GM21737 (cell line): ENCODE results near the gene LONRF2.

Source experiments
- ATAC-seq: cut with Tn5 transposase; IDR thresholded peaks from one replicate; pipeline ENCODE4 v1.9.1; 2021; ENCODE audit warnings: mild to moderate bottlenecking, moderate library complexity; ENCODE audit not compliant: unreplicated experiment

LONRF2 gene

GRCh38 chr2:100301881-100302584 lies 20.3 kb downstream of the LONRF2 start:
- no peak for ATAC-seq

DNA sequence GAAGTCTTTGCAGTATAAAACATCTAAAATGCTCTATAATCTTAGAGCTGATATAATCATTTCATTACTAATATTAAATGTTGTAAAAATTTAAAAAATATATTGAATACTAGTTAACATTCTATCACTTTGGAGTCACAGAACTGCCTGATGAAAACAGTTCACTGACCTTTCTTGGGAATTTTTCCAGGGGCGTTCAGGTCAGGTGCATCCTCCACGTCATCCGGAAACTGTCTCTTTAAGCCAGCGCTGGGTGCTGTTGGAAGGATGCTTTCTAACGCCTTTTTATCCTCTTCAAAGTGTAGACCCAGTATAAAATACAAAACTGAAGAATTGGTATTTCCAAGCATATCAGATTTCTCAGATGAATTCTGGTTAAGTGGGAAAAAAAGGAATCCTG lies 22.8 kb downstream of the LONRF2 start:
- no peak for ATAC-seq

DNA sequence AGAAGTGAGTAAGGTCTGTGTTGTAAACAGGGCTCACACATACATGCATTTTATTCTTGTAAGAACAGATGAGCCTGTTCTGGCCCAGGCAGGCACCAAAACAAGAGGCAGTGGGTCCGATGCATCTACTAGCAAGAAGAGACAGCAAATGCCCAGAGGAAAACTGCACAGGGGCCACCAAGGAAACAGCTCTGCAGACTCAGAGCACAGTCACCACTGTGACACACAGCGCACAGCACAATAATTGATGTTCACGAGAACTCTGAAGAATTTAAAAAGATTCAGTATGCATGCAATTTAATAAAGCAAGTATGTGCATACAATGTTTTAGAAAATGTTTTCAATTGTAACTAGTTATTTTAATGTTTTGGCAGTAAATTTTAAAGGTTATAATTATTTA lies 24.8 kb downstream of the LONRF2 start:
- no peak for ATAC-seq

DNA sequence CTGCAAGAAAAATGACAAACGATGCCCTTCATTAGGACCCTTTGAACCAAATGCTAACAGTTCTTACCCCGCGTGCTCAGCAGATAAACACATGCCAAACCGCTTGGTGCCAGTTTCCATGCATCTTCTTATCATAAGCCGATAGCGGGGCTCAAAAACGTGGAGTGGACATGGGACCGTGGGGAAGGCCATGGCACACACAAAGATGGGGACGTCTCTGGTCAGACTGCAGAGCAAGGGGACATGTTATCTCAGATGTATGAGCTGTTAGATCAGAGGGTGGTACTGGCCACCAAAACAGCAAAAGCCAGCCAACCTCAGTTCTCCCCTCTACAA lies 28.2 kb downstream of the LONRF2 start:
- no peak for ATAC-seq

- ATAC-seq, result no peak
Observed at GRCh38 chr2:100293341-100294161, 28.8 kb downstream of the LONRF2 start.

GRCh38 chr2:100292022-100292580 lies 30.2 kb downstream of the LONRF2 start:
- no peak for ATAC-seq

DNA sequence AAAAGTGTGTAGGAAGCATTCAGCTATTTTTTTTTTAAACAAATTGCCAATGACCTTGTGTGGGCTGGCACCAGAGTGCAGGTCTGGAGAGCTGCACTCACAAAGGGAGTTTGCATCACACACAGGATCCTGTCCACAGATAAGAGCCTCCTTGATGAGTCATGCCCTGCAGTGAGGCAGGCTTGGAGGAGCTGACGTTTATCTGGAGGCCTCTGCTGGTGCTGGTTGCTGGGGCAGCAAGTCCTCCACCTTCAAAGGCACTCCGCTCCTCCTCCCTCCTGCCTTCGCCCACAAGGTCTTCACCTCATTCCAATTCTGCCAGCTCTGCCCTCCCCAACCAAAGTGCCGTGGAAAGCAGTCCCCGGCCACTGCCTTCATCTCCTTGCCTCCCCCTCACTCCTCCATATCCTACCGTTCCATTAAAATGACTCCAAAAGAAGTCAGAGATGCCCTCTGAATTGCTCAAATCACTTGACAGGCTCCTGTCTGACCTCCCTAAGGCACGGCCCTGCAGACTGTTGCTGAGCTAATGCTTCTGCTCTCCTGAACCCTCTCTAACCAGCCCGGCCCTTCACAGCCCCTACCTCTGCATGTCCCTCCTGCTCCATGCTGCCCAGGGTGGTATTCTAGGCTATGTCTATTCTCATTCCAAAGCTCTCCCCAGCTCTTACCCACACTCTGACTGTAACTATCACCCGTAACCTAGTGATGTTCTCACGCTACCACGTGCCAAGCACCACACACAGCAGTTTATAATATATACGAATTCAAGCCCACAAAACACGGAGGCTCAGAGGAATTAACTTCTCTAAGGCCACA lies 30.9 kb downstream of the LONRF2 start:
- no peak for ATAC-seq

DNA sequence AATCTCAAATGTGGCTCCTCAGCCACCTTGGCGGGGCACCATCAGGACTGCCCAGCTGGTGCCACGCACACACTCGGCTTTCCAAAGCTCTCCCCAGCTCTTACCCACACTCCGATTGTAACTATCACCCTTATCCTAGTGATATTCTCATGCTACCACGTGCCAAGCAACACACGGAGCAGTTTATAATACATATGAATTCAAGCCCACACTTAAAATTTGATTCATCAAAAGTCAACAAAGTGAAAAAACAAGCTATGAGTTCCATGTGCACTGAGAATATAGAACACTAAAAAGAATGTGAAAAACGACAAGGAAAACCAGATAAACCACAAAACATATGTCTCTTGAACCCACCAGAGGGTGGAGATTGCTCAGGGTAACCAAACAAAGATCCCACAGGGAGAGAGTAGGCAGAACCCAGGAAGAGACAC lies 31.6 kb downstream of the LONRF2 start:
- ATAC-seq, result no peak

- no peak for ATAC-seq
Observed at GRCh38 chr2:100289020-100289419, 33.3 kb downstream of the LONRF2 start.

DNA sequence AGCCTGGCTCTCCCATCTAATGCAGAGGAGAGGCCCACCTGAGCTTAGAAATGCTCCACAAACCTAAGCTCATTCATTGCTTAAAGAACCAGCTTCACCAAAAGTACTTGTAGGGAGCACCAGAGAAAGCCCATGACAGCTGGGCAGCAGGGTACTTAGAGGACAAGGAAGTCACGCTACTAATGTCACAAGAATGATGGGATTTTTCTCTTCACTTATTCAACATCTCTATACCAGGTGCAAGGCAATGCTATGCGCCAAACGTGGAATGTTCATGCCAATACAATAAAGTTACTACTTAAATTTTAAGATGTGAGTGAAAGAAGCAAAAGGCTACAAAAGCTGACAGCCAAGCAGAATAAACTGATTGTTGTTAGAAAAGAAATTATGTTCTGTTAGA lies 36.0 kb downstream of the LONRF2 start:
- ATAC-seq, result no peak

- no peak for ATAC-seq
Observed at GRCh38 chr2:100285691-100286090, 36.6 kb downstream of the LONRF2 start.

DNA sequence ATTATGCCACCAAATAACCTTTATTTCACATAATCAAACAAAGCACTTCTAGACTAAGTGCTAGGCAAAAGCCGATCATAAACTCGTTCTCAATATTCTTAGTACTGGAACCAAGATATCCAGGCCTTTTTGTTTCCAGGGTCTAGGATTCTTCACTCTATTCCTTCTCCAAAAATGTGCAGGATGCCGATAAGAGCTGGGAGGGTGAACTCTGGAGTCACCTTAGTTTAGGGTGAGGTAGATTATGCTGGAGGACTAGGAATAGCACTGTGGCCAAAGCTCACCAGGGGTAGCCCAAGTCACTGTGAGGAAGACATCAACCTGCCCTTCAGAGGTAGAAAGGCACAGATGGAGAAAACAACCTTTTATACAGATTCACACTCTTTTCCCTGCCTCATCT lies 37.3 kb downstream of the LONRF2 start:
- no peak for ATAC-seq

- no peak for ATAC-seq
Observed at GRCh38 chr2:100283724-100284501, 38.4 kb downstream of the LONRF2 start.

DNA sequence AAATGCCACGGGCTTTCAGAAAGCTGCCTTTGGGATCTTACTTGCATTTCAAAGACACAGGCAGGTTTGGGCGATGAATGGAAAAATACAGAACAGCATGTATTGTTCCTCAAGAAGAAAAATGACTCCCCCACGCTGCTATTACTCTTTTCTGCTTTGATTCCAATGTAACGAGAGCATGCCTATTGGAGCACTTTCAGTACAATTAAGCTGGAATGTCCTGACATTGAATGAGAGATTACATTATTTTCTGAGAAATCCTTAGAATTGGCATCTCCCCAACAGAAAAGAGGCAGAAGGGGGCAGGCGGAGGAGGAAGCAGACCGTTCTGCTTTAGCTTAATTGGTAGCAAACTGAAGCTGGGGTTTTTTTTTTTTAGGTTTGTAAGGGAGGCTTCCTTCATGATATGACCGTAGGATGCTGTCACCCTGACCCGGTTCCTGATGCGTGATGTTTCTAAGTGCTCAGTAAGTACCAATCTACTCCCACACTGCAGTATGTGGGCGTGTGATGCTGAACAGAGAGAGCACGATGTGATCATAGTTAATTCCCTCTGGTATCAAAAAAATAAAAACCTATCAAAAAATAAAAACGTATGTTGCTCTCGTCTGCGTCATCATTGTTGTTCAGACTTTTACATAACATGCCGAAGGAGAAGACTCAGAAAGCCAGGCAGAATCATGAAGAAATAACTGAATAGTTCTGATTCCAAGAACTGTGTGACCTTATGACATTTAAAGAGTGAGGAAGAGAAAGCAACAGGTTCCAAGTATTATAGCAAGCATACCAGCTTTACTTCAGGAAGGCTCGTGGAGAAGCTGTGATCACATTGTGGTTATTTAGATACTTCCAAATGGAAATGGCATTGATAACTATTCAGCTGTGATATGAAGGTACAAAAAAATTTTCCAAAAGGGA lies 40.5 kb downstream of the LONRF2 start:
- ATAC-seq, result no peak

DNA sequence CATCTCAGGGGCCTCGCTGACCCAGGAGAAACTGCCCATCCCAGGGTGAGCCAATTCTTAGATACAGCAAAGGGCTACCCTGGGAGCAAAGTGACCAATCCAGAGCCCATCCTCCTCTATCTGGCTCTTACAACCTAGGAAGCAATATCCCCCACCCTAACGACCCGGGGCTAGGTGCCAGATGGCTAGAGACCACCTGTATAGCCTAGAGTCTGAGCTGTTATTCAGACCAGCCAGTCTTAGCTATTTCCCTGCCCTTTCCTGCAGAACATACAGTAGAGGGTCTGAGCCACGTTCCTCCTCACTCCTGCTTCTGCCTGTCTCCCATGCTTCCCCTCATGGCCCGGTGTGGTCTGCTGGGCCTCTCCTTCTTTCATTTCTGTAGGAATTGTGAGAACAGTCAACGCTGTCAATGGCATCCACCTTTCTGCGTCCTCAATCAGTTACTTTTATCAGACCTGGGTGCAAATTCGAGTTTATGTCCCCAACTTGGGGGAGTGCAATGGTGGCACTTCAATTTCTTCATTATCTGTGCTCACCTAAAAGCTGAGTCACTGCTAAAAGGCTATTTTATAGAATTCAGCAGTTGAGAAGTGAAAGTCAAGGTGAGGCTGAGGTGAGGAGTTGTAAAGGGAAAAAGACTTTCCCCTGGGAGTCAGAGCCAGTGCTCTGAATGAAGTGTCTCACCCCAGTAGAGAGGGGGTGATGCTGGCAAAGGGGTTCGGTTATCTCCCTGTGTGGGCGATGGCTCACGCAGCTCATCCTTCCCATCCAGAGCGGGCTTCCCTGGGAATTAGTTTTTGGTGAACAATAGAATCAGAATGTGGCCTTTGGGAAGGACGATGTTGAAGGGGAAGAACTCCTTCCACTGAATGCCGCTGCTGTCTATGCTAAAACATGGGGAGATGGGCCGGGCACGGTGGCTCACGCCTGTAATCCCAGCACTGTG lies 42.4 kb downstream of the LONRF2 start:
- ATAC-seq, result no peak

GRCh38 chr2:100278986-100279385 lies 43.3 kb downstream of the LONRF2 start:
- no peak for ATAC-seq

DNA sequence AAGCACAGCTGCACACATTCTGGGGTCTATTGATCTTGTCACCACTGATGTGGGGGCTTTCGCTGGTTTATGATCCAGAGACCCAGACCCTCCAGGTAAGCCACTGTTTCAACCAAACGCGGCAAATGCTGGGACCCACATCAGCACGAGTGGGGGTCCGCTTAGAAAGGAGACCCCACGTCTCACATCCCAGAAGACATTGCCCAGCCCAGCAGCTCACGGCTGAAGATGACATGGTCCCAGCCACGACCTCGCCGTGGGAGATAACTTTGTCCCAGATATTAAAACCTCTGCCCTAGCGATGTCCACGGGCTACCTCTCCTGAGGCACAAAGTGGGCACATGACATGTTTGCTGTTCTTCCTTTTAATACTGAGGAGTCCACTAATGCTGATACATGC lies 43.8 kb downstream of the LONRF2 start:
- no peak for ATAC-seq

- ATAC-seq, result no peak
Observed at GRCh38 chr2:100277540-100278207, 44.6 kb downstream of the LONRF2 start.
